OCI-LY1 (cell line): ENCODE results near the gene AKT1S1.
A peak's percentile ranks its signal among the peaks of the same experiment; 100 is the strongest.

Experiments used
- H2AFZ ChIP-seq: fragments of 200-600 bp; sonication (generic), shearing (Covaris generic); 2 replicates; pipeline ENCODE4 v1.6.0; 2014; ENCODE audit warnings: antibody characterized with exemption, mild to moderate bottlenecking, low read length
- H3F3A ChIP-seq: fragments of 200-600 bp; sonication (generic), shearing (Covaris generic); 2 replicates; pipeline ENCODE4 v1.6.0; 2014; ENCODE audit warnings: mild to moderate bottlenecking, antibody characterized with exemption, low read length, moderate library complexity; ENCODE audit not compliant: insufficient read depth
- H3K27ac ChIP-seq: fragments of 200-600 bp; sonication (generic); 2 replicates; pipeline ENCODE4 v1.5.1; 2014; ENCODE audit warnings: low read length, mixed run types, mild to moderate bottlenecking, low read depth; ENCODE audit not compliant: poor library complexity, severe bottlenecking
- H3K27me3 ChIP-seq: fragments of 200-600 bp; sonication (generic); 2 replicates; pipeline ENCODE4 v1.6.0; 2014; ENCODE audit warnings: antibody characterized with exemption, mild to moderate bottlenecking, low read length, moderate library complexity; ENCODE audit not compliant: insufficient read depth
- H3K36me3 ChIP-seq: fragments of 200-600 bp; sonication (generic); 2 replicates; pipeline ENCODE4 v1.6.1; 2014; ENCODE audit warnings: mild to moderate bottlenecking, antibody characterized with exemption, low read length, moderate library complexity, mixed read lengths; ENCODE audit not compliant: insufficient read depth
- H3K4me1 ChIP-seq: fragments of 200-600 bp; sonication (generic); 2 replicates; pipeline ENCODE4 v1.5.1; 2014; ENCODE audit warnings: mild to moderate bottlenecking, low read length, moderate library complexity; ENCODE audit not compliant: insufficient read depth, severe bottlenecking
- H3K4me2 ChIP-seq: fragments of 200-600 bp; sonication (generic), shearing (Covaris generic); 2 replicates; pipeline ENCODE4 v1.6.1; 2014; ENCODE audit warnings: low read length
- H3K4me3 ChIP-seq: fragments of 200-600 bp; sonication (generic); 2 replicates; pipeline ENCODE4 v1.5.1; 2014; ENCODE audit warnings: low read length, low read depth, mild to moderate bottlenecking, mixed read lengths; ENCODE audit not compliant: poor library complexity, severe bottlenecking
- H3K79me2 ChIP-seq: fragments of 200-600 bp; shearing (Covaris generic); 2 replicates; pipeline ENCODE4 v1.6.1; 2016; ENCODE audit warnings: mixed run types, low read length, mixed read lengths; ENCODE audit not compliant: insufficient read depth
- H3K9ac ChIP-seq: fragments of 200-600 bp; sonication (generic), shearing (Covaris generic); 2 replicates; pipeline ENCODE4 v1.6.1; 2014; ENCODE audit warnings: mild to moderate bottlenecking, low read length, mixed read lengths
- H3K9me2 ChIP-seq: fragments of 200-600 bp; sonication (generic), shearing (Covaris generic); 2 replicates; pipeline ENCODE4 v1.6.1; 2014; ENCODE audit warnings: low read depth, mild to moderate bottlenecking, low read length, mixed read lengths
- H3K9me3 ChIP-seq: fragments of 200-600 bp; shearing (Covaris generic); 2 replicates; pipeline ENCODE4 v1.6.1; 2014; ENCODE audit warnings: low read length, mixed read lengths
- H4K20me1 ChIP-seq: fragments of 200-600 bp; sonication (generic), shearing (Covaris generic); 2 replicates; pipeline ENCODE4 v1.6.0; 2016; ENCODE audit warnings: mild to moderate bottlenecking, low read length; ENCODE audit not compliant: insufficient read depth
- EZH2 ChIP-seq: fragments of 200-600 bp; sonication (generic), shearing (Covaris generic); IDR thresholded peaks from 2 replicates; pipeline ENCODE4 v1.8.0; 2017; ENCODE audit warnings: borderline replicate concordance, mixed run types, mild to moderate bottlenecking, antibody characterized with exemption, low read length, moderate library complexity, mixed read lengths
- TF ChIP-seq, protein P1 (sequence below): fragments of 200-600 bp; sonication (generic), shearing (Covaris generic); IDR thresholded peaks from 2 replicates; pipeline ENCODE4 v1.5.1; 2017; ENCODE audit warnings: mild to moderate bottlenecking, antibody characterized with exemption, low read length, moderate library complexity, mixed read lengths

AKT1S1 gene

DNA sequence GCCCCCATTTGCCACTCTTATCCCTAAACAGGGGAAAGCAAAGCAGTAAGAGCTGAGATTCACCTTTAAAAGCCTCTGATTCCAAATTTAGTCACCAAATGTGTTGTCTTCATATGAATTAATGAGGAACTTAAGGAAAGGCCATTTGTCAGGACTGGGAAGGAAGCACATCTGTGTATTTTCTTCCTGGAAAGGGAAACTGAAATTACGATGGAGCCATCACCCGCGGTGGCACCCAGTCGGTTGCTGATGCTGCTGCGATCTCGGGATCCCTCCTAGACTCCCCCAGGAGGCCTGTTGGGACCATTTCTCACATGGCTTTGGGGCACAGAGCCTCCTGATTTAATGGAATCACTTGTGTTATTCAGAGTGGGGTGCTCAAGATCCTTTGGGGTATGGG, 27.0 kb upstream of the AKT1S1 start:
- peaks cover 34% of the 10 kb centered on the region for H3K36me3 ChIP-seq
- TF ChIP-seq, protein P1, sequence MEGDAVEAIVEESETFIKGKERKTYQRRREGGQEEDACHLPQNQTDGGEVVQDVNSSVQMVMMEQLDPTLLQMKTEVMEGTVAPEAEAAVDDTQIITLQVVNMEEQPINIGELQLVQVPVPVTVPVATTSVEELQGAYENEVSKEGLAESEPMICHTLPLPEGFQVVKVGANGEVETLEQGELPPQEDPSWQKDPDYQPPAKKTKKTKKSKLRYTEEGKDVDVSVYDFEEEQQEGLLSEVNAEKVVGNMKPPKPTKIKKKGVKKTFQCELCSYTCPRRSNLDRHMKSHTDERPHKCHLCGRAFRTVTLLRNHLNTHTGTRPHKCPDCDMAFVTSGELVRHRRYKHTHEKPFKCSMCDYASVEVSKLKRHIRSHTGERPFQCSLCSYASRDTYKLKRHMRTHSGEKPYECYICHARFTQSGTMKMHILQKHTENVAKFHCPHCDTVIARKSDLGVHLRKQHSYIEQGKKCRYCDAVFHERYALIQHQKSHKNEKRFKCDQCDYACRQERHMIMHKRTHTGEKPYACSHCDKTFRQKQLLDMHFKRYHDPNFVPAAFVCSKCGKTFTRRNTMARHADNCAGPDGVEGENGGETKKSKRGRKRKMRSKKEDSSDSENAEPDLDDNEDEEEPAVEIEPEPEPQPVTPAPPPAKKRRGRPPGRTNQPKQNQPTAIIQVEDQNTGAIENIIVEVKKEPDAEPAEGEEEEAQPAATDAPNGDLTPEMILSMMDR, result no peak
- TF ChIP-seq EZH2, result no peak
- H3K4me3 ChIP-seq, result no peak overlapping the region
- H3K79me2 ChIP-seq, result no peaks in the 10 kb centered on the region
- H3F3A ChIP-seq, result no peaks in the 10 kb centered on the region
- H4K20me1 ChIP-seq, result no peaks in the 10 kb centered on the region
- H3K9me2 ChIP-seq, result no peaks in the 10 kb centered on the region
- H3K4me2 ChIP-seq, result no peak overlapping the region
- H3K9ac ChIP-seq, result no peak overlapping the region
- H2AFZ ChIP-seq, result no peak overlapping the region
- H3K4me1 ChIP-seq, result peaks cover 54% of the 10 kb centered on the region
- H3K9me3 ChIP-seq, result no peaks in the 10 kb centered on the region
- H3K27me3 ChIP-seq, result no peaks in the 10 kb centered on the region
- H3K27ac ChIP-seq, result peak overlapping the region; percentile 24

DNA sequence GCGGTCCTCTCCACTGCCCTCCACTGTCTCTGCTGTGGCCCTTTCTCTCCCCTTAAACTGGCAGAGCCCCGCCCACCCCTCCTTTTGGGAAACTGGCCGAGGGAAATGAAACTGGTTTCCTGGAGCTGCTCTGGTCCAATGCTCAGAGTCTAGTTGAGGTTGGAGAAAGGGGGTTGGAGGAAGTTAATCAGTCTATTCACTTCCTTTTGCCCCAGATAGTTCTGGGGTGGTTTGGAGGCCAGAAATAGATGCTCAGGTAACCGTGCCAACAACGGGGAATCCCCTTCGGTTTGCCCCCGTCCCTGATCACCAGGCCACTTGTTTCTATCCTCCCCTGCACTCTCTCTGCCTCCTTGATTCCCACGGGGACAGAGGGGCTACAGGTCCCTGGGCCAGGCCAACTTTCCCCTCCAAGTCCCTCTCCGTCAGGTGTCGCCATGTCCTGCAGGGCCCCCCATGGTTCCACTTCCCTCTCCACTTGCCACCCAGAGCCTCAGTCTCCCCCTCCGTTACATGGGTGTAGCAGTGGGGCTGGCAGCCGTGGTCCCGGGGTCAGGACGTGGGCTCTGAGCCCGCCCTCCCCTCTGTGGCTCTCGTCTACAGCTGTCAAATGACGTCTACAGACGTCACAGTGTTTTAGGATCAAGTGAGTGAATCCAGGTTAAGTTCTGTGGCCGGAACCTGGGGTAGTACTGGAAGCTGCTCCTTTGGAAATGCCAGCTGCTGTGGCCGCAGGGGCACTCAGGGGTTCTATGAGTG, 19.9 kb upstream of the AKT1S1 start, which contains the start of gene IL4I1:
Gene IL4I1, minus strand, starts transcription at position 25 of the 759 bp plus-strand sequence. CDS start 727 bp downstream, outside the sequence.
- no peaks in the 10 kb centered on the region for H3K9me3 ChIP-seq
- H2AFZ ChIP-seq, result no peak within 1 kb of the TSS
- no peak within 1 kb of the TSS for H3K27ac ChIP-seq
- no peaks in the 10 kb centered on the region for H3K27me3 ChIP-seq
- no peaks in the 10 kb centered on the region for H4K20me1 ChIP-seq
- H3K9ac ChIP-seq, result no peak within 1 kb of the TSS
- no peaks in the 10 kb centered on the region for H3F3A ChIP-seq
- H3K36me3 ChIP-seq, result no peaks in the 10 kb centered on the region
- no peaks in the 10 kb centered on the region for H3K79me2 ChIP-seq
- H3K9me2 ChIP-seq, result no peaks in the 10 kb centered on the region
- no peak within 1 kb of the TSS for H3K4me3 ChIP-seq
- TF ChIP-seq EZH2, result no peak
- H3K4me2 ChIP-seq, result peak within 1 kb of the TSS; percentile 40; the same call in 1 of the 2 replicates
- peaks cover 21% of the 10 kb centered on the region for H3K4me1 ChIP-seq

DNA sequence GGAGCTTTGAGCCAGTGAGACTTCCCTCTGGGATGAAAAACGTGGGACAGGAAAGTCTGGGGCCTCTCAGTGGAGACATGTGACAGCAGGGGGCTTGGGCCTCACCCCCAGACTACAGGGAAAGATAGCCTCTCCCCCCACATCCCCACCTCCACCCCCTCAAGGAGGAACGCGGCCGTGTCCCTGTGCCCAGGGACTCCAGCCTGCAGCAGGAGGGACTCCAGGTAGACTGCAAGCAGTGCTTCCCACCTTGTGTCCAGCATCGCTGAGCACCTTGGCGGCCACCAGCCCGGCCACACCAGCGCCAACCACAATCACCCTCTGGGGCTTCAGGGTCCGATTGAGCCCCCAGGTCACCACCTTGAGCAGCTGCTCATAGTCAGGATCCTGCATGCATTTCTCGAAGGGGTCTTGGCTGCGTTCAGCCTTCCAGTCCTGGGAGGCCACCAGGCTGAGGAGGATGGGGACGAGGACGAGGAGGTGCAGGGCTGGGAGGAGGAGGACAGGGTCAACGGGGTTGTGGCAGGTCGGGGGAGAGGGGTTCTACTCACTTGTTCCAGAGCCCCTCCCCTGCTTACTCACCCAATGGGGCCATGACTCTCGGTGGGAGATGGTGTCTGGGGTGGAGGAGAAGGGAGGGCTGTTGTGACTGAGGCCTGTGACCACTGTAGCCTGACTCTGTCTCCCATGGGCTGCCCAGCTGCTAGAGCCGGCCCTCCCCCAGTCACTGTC, 18.6 kb upstream of the AKT1S1 start:
- Histone ChIP-seq H3K4me2 (no peak overlapping the region), H3K9ac (no peak overlapping the region), H3K4me1 (peaks cover 27% of the 10 kb centered on the region), H3K36me3 (no peaks in the 10 kb centered on the region), H2AFZ (no peak overlapping the region), H3K9me3 (no peaks in the 10 kb centered on the region), H4K20me1 (no peaks in the 10 kb centered on the region), H3F3A (no peaks in the 10 kb centered on the region), H3K79me2 (no peaks in the 10 kb centered on the region), H3K9me2 (no peaks in the 10 kb centered on the region), H3K27ac (no peak overlapping the region), H3K4me3 (no peak overlapping the region), H3K27me3 (no peaks in the 10 kb centered on the region)
- no peak for TF ChIP-seq EZH2
- TF ChIP-seq, protein P1, result no peak
